Measurements from ENCODE around the gene TRAM1L1. TPM values are rescaled to one million over a fixed set of nuclear protein-coding genes. Genes with fewer than 3 reads are reported as not detected.

The TRAM1L1 gene
- polyA plus RNA-seq, 1 of the 3 experiments (the other 2 are of a cell fraction) = 2.4 TPM

DNA sequence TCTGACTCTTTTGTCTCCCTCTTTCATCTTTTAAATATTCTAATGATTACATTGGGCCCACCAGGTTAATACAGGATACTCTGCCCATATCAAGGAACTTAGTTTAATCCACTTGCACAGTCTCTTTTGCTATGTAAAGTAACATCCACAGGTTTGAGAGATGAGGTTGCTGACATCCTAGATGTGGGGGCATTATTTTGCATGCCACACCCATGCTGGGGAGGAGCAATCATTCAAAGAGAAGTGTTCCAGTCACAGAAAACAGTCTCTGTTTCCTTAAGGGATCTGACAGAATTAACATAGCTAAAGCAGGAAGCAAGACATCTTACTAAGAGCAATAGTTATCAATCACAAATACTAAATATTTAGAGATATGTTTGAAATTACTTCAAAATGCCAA is 11.5 kb upstream of the TRAM1L1 start:
- H3K9ac ChIP-seq = no peak overlapping the region
- no peaks in the 10 kb centered on the region for H3K27me3 ChIP-seq (ENCODE audit: insufficient read depth)
- H3K79me2 ChIP-seq (ENCODE audit: insufficient read depth) = no peaks in the 10 kb centered on the region
- DNase-seq = no peak
- no peaks in the 10 kb centered on the region for H3K9me2 ChIP-seq
- no peak overlapping the region for H3K4me2 ChIP-seq
- no peak for TF ChIP-seq NFIC (IDR thresholded peaks at IDR 0.05; ENCODE audit: borderline replicate concordance)
- TF ChIP-seq EZH2phosphoT487 (IDR thresholded peaks at IDR 0.05; ENCODE audit: borderline replicate concordance, low read depth) = no peak
- TF ChIP-seq GABPA (IDR thresholded peaks at IDR 0.05; ENCODE audit: low read depth) = no peak
- TF ChIP-seq, protein P1, sequence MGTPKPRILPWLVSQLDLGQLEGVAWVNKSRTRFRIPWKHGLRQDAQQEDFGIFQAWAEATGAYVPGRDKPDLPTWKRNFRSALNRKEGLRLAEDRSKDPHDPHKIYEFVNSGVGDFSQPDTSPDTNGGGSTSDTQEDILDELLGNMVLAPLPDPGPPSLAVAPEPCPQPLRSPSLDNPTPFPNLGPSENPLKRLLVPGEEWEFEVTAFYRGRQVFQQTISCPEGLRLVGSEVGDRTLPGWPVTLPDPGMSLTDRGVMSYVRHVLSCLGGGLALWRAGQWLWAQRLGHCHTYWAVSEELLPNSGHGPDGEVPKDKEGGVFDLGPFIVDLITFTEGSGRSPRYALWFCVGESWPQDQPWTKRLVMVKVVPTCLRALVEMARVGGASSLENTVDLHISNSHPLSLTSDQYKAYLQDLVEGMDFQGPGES (IDR thresholded peaks at IDR 0.05; ENCODE audit: low read depth, low read length) = no peak
- no peak for TF ChIP-seq POLR2AphosphoS5 (IDR thresholded peaks at IDR 0.05; ENCODE audit: low read depth, low read length)
- no peak for TF ChIP-seq MXI1 (IDR thresholded peaks at IDR 0.05; ENCODE audit: low read depth, low read length)
- TF ChIP-seq ELF1 (IDR thresholded peaks at IDR 0.05) = no peak
- no peak for TF ChIP-seq RCOR1 (IDR thresholded peaks at IDR 0.05; ENCODE audit: low read length)
- TF ChIP-seq GATA2 (CRISPR knock-in tag; IDR thresholded peaks at IDR 0.05) = no peak
- no peak for TF ChIP-seq NRF1 (IDR thresholded peaks at IDR 0.05; ENCODE audit: low read depth, low read length)
- TF ChIP-seq, protein P2, sequence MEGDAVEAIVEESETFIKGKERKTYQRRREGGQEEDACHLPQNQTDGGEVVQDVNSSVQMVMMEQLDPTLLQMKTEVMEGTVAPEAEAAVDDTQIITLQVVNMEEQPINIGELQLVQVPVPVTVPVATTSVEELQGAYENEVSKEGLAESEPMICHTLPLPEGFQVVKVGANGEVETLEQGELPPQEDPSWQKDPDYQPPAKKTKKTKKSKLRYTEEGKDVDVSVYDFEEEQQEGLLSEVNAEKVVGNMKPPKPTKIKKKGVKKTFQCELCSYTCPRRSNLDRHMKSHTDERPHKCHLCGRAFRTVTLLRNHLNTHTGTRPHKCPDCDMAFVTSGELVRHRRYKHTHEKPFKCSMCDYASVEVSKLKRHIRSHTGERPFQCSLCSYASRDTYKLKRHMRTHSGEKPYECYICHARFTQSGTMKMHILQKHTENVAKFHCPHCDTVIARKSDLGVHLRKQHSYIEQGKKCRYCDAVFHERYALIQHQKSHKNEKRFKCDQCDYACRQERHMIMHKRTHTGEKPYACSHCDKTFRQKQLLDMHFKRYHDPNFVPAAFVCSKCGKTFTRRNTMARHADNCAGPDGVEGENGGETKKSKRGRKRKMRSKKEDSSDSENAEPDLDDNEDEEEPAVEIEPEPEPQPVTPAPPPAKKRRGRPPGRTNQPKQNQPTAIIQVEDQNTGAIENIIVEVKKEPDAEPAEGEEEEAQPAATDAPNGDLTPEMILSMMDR (IDR thresholded peaks at IDR 0.05) = no peak
- TF ChIP-seq, protein P3, sequence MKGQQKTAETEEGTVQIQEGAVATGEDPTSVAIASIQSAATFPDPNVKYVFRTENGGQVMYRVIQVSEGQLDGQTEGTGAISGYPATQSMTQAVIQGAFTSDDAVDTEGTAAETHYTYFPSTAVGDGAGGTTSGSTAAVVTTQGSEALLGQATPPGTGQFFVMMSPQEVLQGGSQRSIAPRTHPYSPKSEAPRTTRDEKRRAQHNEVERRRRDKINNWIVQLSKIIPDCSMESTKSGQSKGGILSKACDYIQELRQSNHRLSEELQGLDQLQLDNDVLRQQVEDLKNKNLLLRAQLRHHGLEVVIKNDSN (IDR thresholded peaks at IDR 0.05; ENCODE audit: borderline replicate concordance, low read depth) = no peak
- TF ChIP-seq, protein P4, sequence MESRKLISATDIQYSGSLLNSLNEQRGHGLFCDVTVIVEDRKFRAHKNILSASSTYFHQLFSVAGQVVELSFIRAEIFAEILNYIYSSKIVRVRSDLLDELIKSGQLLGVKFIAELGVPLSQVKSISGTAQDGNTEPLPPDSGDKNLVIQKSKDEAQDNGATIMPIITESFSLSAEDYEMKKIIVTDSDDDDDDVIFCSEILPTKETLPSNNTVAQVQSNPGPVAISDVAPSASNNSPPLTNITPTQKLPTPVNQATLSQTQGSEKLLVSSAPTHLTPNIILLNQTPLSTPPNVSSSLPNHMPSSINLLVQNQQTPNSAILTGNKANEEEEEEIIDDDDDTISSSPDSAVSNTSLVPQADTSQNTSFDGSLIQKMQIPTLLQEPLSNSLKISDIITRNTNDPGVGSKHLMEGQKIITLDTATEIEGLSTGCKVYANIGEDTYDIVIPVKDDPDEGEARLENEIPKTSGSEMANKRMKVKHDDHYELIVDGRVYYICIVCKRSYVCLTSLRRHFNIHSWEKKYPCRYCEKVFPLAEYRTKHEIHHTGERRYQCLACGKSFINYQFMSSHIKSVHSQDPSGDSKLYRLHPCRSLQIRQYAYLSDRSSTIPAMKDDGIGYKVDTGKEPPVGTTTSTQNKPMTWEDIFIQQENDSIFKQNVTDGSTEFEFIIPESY (IDR thresholded peaks at IDR 0.05; ENCODE audit: borderline replicate concordance, low read depth) = no peak
- no peak for TF ChIP-seq FOXM1 (IDR thresholded peaks at IDR 0.05; ENCODE audit: low read depth)
- H3F3A ChIP-seq (replicated peaks; ENCODE audit: insufficient read depth) = no peaks in the 10 kb centered on the region
- ChIA-PET POLR2A (no interaction called here), CTCF (interaction anchor here (0.8 to 1.6 kb wide), 5 partner anchors 11 to 939 kb away, joined by 3 to 4 read pairs (median 4); partner anchors contain the start of gene TRAM1L1)
- H3K9me3 ChIP-seq = no peaks in the 10 kb centered on the region
- peak overlapping the region; percentile 14; the same call in 1 of the 2 replicates for H2AFZ ChIP-seq (ENCODE audit: low read depth)
- H3K4me3 ChIP-seq (ENCODE audit: low read depth in 2 of 2, low read length in 1 of 2) = no peak overlapping the region
- H3K36me3 ChIP-seq (replicated peaks in 1 of 2; ENCODE audit: control insufficient read depth in 1 of 2, insufficient read depth in 2 of 2, low read length in 1 of 2) = no peaks in the 10 kb centered on the region
- H4K20me1 ChIP-seq (ENCODE audit: insufficient read depth) = no peaks in the 10 kb centered on the region
- H3K27ac ChIP-seq (ENCODE audit: low read depth in 2 of 2, low read length in 1 of 2) = no peak overlapping the region
- no peaks in the 10 kb centered on the region for H3K4me1 ChIP-seq (ENCODE audit: control insufficient read depth in 1 of 2, insufficient read depth in 2 of 2, low read depth in 1 of 2, low read length in 1 of 2)

Data from SK-N-SH (cell line).